ENCODE measurements around the gene MARK2.

The MARK2 gene

DNA sequence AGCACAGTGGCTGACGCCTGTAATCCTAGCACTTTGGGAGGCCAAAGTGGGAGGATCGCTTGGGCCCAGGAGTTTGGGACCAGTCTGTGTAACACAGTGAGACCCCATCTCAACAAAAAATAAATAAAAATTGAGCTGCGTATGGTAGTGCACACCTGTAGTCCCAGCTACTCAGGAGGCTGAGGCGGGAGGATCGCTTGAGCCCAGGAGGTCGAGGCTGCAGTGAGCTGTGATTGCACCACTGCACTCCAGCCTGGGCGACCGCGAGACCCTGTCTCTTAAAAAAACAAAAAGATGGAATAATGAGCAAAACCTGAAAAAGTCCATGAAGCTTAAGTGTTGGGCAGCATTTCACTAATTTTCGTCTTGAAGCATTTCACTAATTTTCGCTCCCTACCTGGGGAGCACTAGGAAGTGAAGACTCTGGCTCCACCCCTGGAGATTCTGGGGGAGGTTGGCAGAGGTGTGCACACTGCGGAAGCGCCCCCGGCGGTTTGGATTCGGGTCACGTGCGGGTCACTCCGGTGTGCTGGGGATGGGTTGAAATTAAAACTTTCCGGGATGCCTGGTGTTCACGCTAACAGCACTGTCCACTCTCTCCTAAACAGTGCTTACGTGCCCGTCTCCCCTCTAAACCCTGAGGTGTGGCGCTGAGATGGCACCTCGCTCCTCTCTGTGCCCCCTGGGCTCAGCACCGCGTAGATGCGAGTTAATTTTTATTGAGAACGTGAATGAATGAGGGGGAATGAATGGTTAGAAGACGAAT, 99.0 kb downstream of the MARK2 start:
- DNase-seq: peak in 1 of 2 experiments; percentile 65

DNA sequence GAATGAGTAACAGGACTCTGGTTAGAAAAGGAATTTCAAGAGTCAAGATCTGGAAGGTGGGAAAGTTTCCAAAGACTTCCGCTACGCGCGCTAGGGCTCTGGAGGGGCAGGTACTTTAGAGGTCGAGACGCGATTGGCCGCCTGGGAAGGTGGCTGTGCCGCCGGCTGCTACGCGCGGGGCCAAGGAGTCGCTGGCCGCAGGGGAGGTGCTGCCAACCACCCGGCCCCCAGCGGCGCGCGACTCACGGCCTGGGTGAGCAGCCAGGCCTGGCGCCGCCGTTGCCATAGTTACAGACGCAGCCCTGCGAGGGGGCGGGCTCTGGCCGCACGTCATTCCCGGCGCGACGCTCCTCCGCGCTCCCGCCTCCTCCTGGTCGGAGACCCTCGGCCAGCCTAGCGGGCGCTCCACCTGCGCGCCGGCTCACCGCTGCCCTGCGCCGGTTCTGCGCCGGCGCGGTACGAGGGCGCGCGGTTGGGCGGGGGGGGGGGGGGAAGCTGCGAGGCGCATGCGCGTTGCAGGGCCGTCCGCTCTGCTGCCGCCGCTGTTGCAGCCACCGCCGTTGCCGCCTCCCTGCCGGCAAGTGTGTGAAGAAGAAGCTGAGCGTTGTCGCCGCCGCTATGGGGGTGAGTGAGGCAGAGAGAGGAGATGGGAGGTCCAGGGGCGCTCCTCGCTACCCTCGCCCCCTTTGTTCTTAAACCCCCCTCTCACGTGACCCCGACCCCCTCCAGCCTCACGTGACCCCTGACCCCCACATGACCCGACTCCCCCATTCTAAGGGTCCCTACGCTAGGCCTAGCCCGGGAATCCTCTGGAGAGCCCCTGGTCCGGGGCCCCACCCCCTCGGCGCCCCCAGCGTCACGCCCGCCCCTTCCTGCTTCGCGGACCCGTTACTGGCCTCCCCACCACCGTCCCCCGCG, 99.8 kb downstream of the MARK2 start, which contains the start of gene NAA40:
Gene NAA40 (plus strand): TSS at position 524 of the 918 bp plus-strand sequence. CDS start 95 bp downstream, at position 619.
- peak; percentile 93 to 99 for DNase-seq

DNA sequence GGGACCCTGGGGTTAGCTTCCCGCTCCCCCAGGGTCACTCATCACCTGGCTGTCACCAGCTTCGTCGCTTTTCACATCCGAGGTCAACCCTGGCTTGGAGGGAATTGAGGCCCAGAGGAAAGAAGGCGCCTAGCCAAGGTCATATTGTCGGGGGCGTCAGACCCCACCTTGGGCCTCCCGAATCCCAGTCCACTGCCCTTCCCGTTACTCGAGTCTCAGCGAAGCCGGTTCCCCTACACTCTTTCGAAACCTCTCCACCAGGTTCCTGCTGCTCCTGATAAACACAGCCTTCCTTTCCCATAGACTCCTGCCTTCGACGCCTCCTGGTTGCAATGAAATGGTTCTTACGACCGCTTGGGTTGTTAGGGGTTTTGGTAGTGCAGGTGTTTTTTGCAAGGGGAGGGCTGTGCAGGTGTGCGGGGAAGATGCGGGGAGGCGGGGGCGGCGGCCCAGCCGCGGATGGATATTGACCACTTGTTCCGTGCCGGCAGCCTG, 100.5 kb downstream of the MARK2 start:
- DNase-seq: peak in 1 of 2 experiments; percentile 55

DNA sequence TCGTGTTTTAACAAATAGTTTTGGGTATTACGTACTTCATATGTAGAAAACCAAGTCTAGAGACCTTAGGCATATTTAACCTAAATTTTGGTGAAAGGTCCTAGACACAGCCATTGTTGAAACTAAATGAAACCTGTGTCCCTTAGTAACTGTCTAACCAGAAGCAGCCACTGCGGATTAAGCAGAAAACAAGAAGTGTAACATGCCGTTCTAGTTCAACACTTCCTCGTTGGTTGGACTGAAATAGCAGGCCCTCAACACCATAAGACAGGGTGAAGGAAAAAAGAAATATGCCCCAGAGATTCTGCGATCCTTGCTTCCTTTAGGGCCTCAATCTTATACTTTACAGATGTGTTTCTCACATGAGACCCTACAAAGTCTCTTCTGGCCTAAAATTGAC, 101.9 kb downstream of the MARK2 start:
- no peak for DNase-seq

DNA sequence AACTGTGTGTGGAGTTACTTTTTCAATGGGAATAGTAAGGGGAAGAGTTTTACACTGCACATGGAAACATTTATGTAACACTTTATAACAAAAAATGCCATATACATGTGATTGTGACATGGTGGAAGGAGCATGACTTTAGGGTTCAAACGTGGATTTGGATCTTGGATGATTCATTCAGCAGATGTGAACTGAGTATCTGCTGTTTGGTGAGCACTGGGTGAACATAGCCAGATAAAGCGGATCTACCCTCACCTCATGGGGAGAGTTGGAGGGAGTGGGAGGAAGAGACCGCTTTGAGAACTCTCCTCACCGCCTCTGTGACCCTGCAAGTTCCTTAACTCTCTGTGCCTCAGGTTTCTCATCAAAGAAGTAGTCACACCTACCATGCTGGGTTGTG, 103.0 kb downstream of the MARK2 start:
- DNase-seq: no peak

DNA sequence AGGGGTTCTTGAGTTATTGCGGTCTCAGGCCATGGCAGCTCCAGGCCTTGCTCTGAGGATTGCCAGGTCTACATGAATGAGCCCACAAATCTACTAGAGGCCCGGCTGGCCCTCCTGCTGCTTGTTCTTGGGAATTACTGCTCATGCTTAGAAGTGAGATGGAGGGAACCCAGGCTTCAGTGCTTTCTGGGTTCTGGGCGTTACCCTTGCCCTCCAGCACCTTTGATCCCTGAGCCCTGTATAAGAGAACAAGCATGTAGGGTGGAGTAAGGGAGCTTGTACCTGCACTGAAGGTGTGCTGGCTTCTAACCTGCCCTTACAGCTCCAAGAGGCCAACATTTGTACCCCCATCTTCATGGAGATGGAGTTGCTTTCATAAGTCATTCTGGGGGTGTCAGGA, 103.9 kb downstream of the MARK2 start:
- DNase-seq: no peak

DNA sequence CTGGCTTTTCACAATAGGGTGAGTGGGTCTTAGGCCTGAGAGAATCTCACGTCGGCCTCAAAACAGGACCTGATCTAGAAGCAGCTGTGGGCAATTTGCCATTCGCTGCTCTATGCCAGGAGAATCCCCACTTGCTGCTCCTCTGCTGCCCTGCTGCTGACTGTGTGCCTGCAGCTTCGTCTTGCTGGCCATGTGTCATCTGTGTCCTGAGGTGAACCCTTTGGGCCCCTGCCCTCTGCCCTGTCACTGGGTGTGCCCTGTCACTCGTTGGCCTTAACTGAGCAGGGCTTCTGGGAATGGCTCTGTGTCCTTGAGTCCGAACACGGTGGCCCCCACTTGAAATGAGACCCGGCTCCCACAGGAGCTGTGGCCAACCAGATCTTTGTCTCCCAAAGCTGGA, 106.1 kb downstream of the MARK2 start:
- DNase-seq: no peak

DNA sequence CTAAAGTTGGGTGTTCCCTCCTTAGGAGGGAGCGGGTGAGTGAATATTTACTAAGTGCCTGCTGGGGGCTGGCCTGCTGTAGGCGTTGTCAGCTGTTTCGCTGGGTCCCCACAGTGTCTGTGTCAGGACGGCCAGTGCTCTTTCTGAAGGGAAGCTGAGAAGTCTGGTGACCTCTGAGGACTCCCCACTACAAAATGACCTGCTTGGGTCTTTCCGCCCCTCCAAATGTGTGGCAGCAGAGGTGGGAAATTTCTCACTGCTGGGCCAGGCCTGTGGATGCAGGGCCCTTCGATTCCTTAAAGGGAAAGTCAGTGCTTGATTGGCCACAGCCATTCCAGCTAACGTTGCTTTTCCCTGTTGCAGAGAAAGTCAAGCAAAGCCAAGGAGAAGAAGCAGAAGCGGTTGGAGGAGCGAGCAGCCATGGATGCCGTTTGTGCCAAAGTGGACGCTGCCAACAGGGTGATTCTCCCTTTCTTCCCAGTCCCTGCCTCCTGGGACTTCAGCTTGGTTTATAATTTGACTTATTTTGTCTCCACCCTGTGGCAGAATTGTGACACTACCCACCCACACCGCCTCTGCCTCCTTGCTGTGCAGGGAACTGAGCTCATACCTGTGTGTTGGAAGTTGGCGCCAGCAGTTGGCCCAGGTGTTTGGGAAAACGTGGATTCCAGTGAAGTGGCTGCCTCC, 106.7 kb downstream of the MARK2 start:
- peak; percentile 62 to 90 for DNase-seq

DNA sequence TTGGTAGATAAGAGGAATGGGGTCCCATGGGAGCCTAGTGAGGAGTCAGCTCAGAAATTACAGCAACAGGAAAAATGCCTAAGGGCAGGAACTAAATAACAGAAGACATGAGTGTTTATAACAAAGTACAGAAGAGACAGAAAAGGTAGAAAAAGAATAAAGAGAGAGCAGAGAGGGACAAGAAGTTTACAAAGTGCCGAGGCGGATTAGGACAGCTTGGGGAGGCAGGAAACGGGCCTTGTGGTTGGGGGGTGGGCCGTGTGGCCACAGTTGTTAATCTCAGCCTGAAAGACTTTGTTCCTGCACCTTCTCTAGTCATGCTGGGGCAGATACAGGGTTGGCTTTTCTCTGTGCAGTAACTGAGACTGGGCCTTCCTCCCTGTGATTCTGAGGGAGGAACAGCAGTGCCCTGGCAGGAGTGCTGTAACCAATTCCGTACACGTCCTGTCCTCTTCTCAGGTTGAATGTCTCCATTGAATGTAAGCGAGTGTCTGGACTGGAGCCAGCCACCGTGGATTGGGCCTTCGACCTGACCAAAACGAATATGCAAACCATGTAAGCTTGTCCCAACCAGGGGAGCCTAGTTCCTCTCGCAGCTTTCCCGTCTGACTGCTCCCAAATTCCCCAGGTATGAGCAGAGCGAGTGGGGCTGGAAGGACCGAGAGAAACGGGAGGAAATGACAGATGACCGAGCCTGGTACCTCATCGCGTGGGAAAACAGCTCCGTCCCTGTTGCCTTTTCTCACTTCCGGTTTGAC, 113.0 kb downstream of the MARK2 start:
- no peak for DNase-seq

DNA sequence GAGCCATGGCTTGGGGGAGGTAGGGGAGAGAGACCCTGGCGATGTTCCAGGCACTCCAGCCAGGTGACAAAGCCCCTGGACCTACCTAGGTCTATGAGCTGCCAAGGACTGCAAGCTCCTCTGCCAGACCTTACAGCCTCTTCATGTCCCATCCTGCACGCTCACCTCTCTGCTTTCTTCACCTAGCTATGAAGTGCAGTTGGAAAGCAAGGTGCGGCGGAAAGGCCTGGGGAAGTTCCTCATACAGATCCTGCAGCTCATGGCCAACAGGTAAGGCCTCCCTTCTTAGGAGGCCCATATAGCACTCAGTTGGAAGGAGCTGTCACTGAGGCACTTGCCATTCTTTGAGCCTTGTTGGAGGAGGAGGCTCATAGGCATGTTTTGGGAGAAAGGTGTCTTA, 113.7 kb downstream of the MARK2 start:
- DNase-seq: no peak

DNA sequence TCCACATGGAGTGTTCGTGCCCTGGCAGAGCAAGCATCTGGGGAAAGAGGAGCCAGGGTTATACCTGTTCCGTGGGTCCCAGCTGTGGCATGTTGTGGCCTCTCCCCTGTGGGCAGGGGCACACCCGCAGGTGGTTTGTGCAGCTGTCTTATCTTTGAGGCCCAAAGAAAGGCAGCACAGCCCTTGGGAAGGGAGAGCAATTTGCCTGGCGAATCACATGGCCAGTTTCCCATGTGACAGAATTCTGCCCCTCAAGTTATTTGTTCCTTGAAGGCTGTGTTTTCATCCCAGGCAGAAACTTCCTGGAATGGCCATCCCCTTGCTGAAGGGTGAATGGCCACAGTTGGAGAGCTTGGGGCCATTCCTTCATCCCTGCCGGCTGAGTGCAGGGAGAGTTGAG, 119.1 kb downstream of the MARK2 start:
- DNase-seq: no peak

Measured in NCI-H526 (cell line).